ENCODE data around the gene WWC2. TPM values are rescaled to one million over a fixed set of nuclear protein-coding genes. Genes with fewer than 3 reads are reported as not detected.

The WWC2 gene
- polyA plus RNA-seq, 3 donors from 2014 or later = 0.13 to 3.7 (median 0.78) TPM

GRCh38 chr4:183154701-183155391, 55.8 kb downstream of the WWC2 start:
- H3K27ac Mint-ChIP-seq = no peak overlapping the region
- no peaks in the 10 kb centered on the region for H3K9me3 Mint-ChIP-seq
- H3K4me1 Mint-ChIP-seq = peaks cover 4 to 9% of the 10 kb centered on the region in 2 donors
- no peaks in the 10 kb centered on the region for H3K36me3 Mint-ChIP-seq
- H3K4me3 Mint-ChIP-seq = no peak overlapping the region
- H3K27me3 Mint-ChIP-seq (ENCODE audit: low read depth in 3 of 3) = peaks cover 0 to 5% (median 2%) of the 10 kb centered on the region in 3 donors
- DNase-seq = no peak

- no peak overlapping the region for H3K27ac Mint-ChIP-seq
- no peaks in the 10 kb centered on the region for H3K9me3 Mint-ChIP-seq
- DNase-seq = no peak
Observed at GRCh38 chr4:183155450-183156184, 56.6 kb downstream of the WWC2 start.

GRCh38 chr4:183157215-183157614, 58.2 kb downstream of the WWC2 start:
- Mint-ChIP-seq H3K27ac (no peak overlapping the region), H3K36me3 (no peaks in the 10 kb centered on the region), H3K9me3 (no peaks in the 10 kb centered on the region), H3K4me3 (no peak overlapping the region), H3K27me3 (ENCODE audit: low read depth in 3 of 3) (peaks cover 0 to 3% (median 2%) of the 10 kb centered on the region in 3 donors), H3K4me1 (peaks cover 4 to 9% of the 10 kb centered on the region in 2 donors)
- no peak for DNase-seq

More at GRCh38 chr4:183155450-183156184, 56.6 kb downstream of the WWC2 start:
- peaks cover 0 to 5% (median 2%) of the 10 kb centered on the region in 3 donors for H3K27me3 Mint-ChIP-seq (ENCODE audit: low read depth in 3 of 3)
- H3K4me3 Mint-ChIP-seq = no peak overlapping the region
- peaks cover 4 to 9% of the 10 kb centered on the region in 2 donors for H3K4me1 Mint-ChIP-seq
- H3K36me3 Mint-ChIP-seq = no peaks in the 10 kb centered on the region

- no peak overlapping the region for H3K4me3 Mint-ChIP-seq
- no peaks in the 10 kb centered on the region for H3K9me3 Mint-ChIP-seq
- peaks cover 0 to 3% (median 2%) of the 10 kb centered on the region in 3 donors for H3K27me3 Mint-ChIP-seq (ENCODE audit: low read depth in 3 of 3)
- no peak overlapping the region for H3K27ac Mint-ChIP-seq
- no peaks in the 10 kb centered on the region for H3K36me3 Mint-ChIP-seq
- DNase-seq = no peak
- H3K4me1 Mint-ChIP-seq = peaks cover 4 to 9% of the 10 kb centered on the region in 2 donors
Observed at GRCh38 chr4:183158062-183158461, 59.0 kb downstream of the WWC2 start.

DNA sequence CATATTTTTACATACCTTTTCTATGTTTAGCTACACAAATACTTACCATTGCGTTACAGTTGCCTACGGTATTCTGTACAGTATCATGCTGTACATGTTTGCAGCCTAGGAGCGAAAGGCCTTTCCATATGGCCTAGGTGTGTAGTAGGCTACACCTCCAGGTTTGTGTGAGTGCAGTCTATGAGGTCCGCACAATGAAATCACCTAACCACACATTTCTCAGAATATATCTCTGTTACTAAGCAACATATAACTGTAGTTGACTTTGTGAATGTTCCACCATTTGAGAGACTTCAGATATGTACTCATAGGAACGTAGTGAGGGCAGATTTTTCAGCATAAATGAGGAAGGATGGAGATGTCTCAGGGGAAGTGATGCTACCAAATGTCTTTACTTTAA, 62.6 kb downstream of the WWC2 start:
- H3K27me3 Mint-ChIP-seq (ENCODE audit: low read depth in 3 of 3) = peaks cover 0 to 6% (median 2%) of the 10 kb centered on the region in 3 donors
- no peaks in the 10 kb centered on the region for H3K36me3 Mint-ChIP-seq
- no peak overlapping the region for H3K4me3 Mint-ChIP-seq
- DNase-seq = no peak
- no peak overlapping the region for H3K27ac Mint-ChIP-seq
- peaks cover 10 to 15% of the 10 kb centered on the region in 2 donors for H3K4me1 Mint-ChIP-seq
- H3K9me3 Mint-ChIP-seq = no peaks in the 10 kb centered on the region

GRCh38 chr4:183163135-183163534, 64.1 kb downstream of the WWC2 start:
- Mint-ChIP-seq H3K4me1 (peaks cover 10% of the 10 kb centered on the region in 2 donors), H3K9me3 (no peaks in the 10 kb centered on the region), H3K4me3 (no peak overlapping the region), H3K27me3 (ENCODE audit: low read depth in 3 of 3) (peaks cover 0 to 7% (median 0%) of the 10 kb centered on the region in 3 donors), H3K27ac (no peak overlapping the region), H3K36me3 (no peaks in the 10 kb centered on the region)
- no peak for DNase-seq

DNA sequence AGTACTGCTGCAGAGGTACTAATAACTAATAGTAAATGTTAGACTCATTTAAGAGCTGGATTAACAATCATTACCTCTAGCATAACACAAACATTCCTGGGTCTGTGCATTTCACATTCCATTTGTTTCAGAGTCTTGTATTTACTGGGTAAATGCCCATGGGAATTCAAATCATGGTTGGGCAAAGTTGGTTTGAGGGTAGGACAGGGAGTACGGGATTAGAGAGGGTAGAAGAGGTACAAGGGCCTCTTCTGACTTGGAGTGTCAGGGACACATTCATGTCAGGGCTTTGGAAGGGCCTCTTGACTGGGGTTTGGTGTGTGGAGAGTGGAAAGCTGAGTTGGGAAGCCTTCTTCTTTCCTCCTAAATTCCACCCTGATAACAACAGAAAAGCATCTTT, 65.9 kb downstream of the WWC2 start:
- H3K9me3 Mint-ChIP-seq = peaks cover 0 to 1% (median 0%) of the 10 kb centered on the region in 6 donors
- no peaks in the 10 kb centered on the region for H3K36me3 Mint-ChIP-seq

DNA sequence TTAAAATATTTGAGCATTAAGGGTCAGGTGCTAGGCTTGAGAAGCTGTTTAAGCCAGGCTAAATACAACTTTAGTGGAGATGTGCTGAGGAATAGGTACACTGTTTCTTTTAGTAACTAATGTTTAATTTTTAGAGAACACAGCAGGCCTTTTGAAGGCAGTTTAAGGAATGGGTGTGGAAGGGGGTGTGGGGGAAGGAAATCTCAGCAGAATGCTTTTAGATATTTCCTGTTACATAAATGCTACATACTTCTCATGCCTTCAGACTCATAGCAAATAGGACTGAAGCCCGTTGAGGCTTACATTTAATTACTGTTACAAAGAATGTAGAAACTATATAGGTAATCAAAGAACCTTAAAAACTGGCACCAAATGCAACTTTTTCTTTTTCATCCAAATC, 66.3 kb downstream of the WWC2 start:
- DNase-seq = no peak
- Mint-ChIP-seq H3K27me3 (ENCODE audit: low read depth in 3 of 3) (peaks cover 0 to 7% (median 0%) of the 10 kb centered on the region in 3 donors), H3K36me3 (no peaks in the 10 kb centered on the region), H3K27ac (no peak overlapping the region), H3K4me3 (no peak overlapping the region), H3K9me3 (peaks cover 0 to 1% (median 0%) of the 10 kb centered on the region in 6 donors), H3K4me1 (peaks cover 5% of the 10 kb centered on the region in 2 donors)

More for the DNA sequence above, 65.9 kb downstream of the WWC2 start:
- Mint-ChIP-seq H3K27ac (no peak overlapping the region), H3K27me3 (ENCODE audit: low read depth in 3 of 3) (peaks cover 0 to 7% (median 0%) of the 10 kb centered on the region in 3 donors), H3K4me1 (peaks cover 5% of the 10 kb centered on the region in 2 donors), H3K4me3 (no peak overlapping the region)
- no peak for DNase-seq

GRCh38 chr4:183170894-183171293, 71.8 kb downstream of the WWC2 start:
- H3K27me3 Mint-ChIP-seq (ENCODE audit: low read depth in 3 of 3) = peaks cover 6 to 7% (median 6%) of the 10 kb centered on the region in 3 donors
- no peaks in the 10 kb centered on the region for H3K36me3 Mint-ChIP-seq
- no peak for DNase-seq
- peaks cover 0 to 1% (median 0%) of the 10 kb centered on the region in 6 donors for H3K9me3 Mint-ChIP-seq
- no peak overlapping the region for H3K4me3 Mint-ChIP-seq
- no peak overlapping the region for H3K27ac Mint-ChIP-seq
- no peaks in the 10 kb centered on the region for H3K4me1 Mint-ChIP-seq

GRCh38 chr4:183171484-183172267, 72.6 kb downstream of the WWC2 start:
- peaks cover 0 to 1% (median 0%) of the 10 kb centered on the region in 6 donors for H3K9me3 Mint-ChIP-seq
- no peaks in the 10 kb centered on the region for H3K4me1 Mint-ChIP-seq
- H3K4me3 Mint-ChIP-seq = no peak overlapping the region
- no peaks in the 10 kb centered on the region for H3K36me3 Mint-ChIP-seq
- peaks cover 5 to 7% (median 6%) of the 10 kb centered on the region in 3 donors for H3K27me3 Mint-ChIP-seq (ENCODE audit: low read depth in 3 of 3)
- no peak for DNase-seq
- peak overlapping the region in 1 of 6 donors; percentile 3 for H3K27ac Mint-ChIP-seq

DNA sequence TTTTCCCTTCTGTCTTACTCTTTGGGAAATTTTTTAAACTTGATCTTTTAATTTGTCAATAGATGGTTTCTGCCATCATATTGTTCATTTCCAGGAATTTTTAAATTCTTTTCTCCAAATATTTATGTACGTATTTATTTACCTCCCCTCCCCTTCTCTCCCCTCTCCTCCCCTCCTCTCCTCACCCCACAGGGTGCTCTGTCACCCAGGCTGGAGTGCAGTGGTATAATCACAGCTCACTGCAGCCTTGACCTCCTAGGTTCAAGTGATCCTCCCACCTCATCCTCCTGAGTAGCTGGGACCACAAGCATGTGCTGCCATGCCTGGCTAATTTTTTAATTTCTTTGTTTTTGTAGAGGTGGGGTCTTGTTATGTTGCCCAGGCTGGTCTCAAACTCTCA, 73.8 kb downstream of the WWC2 start:
- no peak overlapping the region for H3K4me3 Mint-ChIP-seq
- no peak for DNase-seq
- H3K27ac Mint-ChIP-seq = no peak overlapping the region
- peaks cover 3 to 7% (median 6%) of the 10 kb centered on the region in 3 donors for H3K27me3 Mint-ChIP-seq (ENCODE audit: low read depth in 3 of 3)
- no peaks in the 10 kb centered on the region for H3K4me1 Mint-ChIP-seq
- H3K9me3 Mint-ChIP-seq = peaks cover 0 to 1% (median 0%) of the 10 kb centered on the region in 6 donors
- no peaks in the 10 kb centered on the region for H3K36me3 Mint-ChIP-seq

DNA sequence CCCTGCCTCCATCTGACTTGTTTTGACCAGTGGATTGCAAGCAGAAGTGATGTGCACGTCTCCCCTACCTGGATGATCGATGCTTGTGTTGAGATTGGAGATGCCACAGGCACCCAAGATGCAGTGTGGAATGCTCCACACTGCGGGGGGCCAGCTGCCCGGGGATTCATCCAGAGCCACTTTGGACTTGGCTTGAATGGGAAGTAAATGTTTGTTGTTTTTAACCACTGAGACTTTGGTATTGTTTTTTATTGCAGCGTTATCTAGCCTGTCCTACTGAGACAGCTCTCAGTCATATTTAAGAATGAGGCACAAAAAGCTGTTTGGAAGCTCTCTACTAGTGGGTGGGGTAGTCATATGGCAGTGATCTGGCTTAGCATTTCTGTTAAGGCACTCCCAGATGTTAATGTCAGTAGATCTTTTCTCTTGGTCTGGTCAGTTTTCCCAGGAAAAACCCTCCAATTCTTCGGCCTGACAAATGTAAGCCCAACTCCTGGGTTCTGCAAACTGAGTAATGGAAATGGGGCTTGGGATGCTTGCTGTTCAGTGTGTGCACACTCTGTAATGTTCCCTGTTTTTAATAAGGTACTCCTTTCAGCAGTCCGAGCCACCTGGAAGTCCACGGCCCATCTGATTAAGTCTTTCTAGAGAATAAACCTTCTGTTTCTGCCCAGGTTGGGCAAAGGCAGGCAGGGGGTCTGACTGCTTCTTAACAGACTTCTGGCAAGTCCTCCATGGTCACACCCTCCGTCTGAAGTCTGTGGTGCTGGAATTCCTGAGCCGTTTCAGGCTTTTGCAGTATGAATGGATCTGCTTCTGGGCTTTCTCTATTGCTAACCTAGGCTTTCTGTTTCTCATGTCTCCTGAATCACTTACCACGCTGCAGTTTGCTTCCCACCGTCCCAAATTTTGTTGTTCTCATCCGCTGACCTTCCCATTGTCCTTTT, 74.8 kb downstream of the WWC2 start:
- DNase-seq = no peak
- Mint-ChIP-seq H3K4me3 (no peak overlapping the region), H3K4me1 (peaks cover 0 to 2% of the 10 kb centered on the region in 2 donors), H3K27me3 (ENCODE audit: low read depth in 3 of 3) (peaks cover 3 to 7% (median 6%) of the 10 kb centered on the region in 3 donors), H3K9me3 (peaks cover 0 to under 1% (median 0%) of the 10 kb centered on the region in 6 donors), H3K36me3 (no peaks in the 10 kb centered on the region), H3K27ac (no peak overlapping the region)

Measured in immature natural killer cell (primary cell).